Stimulated activated CD4-positive, alpha-beta T cell treated with anti-CD3 and anti-CD28 coated beads, TNF-alpha, amount 100 ng/mL, for 4 hours (primary cell): ENCODE measurements around the gene UGT8.
"Not testable (repeated sequence)": the region's sequence is repeated elsewhere in the genome, so short reads cannot be mapped to it uniquely, and the experiment has no call there.

ENCODE experiments used
- DNase-seq, 3 experiments: peaks; one replicate each; pipeline ENCODE4 v3.0.0-alpha.2; 2020; ENCODE audit warnings: low read depth in 3 of 3

Gene UGT8

DNA sequence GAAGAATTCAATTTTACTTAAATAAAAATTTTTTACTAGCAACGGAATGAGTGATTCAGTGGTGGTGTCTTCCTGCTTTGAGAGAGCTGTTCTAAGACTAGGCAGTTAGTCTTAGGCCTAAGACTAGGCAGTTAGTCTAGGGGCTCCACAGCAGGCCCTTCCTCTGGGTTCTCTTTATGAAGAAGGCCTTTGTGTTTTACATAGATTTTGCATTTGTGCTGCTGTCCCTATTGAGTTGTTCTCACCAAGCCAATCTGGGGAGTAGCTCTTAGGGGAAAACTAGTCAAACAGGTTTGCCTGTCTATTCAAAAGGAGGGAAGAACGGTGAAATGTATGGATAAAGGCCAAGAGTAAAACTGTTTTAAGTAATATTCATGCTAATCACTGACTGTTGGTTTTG, 7.6 kb downstream of the UGT8 start:
- no peak for DNase-seq

DNA sequence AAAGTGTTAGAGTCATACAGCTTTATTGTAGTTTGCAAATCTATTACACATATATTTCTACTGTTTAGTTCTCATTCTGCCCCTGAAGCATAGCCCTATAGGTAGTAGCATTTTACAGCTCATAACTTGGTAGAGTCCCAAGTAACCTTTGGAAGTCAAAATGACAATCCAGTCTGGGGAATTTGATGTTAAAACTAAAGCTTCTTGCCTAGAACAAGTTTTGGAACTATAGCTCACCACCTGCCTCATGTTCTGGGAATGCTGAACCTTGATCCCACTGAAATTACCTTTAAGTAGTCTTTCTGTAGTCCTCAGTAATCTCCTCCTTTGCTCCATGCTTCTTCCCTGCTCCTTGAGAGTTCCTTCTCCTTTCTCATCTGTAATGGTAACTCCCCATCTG, 8.4 kb downstream of the UGT8 start:
- no peak for DNase-seq

DNA sequence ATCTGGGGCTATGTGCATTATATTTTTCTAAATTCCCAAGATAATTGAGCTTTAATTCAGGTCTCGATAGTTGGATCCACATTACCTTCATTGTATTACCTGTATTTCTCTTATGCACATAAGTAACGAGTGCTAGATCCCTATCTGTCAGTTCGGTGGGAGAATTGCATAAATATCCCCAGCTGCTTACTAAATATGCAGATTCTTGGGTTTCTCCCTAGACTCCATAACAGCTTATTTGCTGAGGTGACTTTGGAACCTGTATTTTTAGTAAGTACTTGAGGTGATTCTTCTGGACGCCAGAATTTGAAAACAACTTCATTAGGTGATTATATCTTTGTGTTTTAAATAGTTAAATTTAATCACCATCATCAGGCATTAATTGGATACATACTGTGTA, 15.0 kb downstream of the UGT8 start:
- no peak for DNase-seq

DNA sequence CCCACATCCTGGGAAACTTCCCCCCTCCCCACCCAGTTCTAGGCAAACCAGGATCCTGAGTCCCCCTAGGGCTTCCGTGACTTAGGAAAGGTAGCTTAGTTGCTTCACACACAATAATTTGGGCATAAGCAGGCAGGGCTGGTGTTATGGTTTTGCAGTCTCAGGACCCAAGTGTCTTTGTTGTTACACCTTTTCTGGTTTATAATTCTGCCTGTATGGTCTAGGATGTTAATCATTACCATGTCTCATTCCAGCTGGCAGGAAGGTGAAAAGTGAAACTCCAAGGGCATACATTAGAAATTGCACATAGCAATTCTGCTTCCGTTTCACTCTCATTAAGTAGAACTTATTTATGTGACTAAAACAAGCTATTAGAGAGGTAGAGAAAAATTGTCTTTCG, 16.8 kb downstream of the UGT8 start:
- no peak for DNase-seq

DNA sequence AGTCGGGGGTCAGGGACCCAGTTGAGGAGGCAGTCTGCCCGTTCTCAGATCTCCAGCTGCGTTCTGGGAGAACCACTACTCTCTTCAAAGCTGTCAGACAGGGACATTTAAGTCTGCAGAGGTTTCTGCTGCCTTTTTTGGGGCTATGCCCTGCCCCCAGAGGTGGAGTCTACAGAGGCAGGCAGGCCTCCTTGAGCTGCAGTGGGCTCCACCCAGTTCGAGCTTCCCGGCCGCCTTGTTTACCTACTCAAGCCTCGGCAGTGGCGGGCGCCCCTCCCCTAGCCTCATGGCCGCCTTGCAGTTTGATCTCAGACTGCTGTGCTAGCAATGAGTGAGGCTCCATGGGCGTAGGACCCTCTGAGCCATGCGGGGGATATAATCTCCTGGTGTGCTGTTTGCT, 17.4 kb downstream of the UGT8 start:
- DNase-seq: not testable (repeated sequence)

DNA sequence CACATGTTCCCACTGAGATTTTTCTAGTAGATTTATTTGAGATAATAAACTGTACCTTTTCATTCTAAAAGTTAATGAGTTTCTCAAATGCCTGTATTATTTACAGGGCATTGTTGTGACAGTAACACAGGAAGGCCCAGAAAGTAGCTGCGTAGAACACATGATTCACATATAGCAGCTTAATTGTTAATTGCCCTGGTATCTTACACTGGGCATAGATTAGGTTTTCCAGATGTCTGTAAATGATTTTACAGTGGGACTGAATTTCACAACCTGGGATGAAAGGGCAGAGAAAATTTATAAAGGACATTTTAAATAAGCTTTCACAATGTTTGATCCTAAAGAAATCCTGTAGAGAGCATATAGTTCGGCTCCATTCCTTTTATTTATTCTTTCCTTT, 27.6 kb downstream of the UGT8 start:
- no peak for DNase-seq

DNA sequence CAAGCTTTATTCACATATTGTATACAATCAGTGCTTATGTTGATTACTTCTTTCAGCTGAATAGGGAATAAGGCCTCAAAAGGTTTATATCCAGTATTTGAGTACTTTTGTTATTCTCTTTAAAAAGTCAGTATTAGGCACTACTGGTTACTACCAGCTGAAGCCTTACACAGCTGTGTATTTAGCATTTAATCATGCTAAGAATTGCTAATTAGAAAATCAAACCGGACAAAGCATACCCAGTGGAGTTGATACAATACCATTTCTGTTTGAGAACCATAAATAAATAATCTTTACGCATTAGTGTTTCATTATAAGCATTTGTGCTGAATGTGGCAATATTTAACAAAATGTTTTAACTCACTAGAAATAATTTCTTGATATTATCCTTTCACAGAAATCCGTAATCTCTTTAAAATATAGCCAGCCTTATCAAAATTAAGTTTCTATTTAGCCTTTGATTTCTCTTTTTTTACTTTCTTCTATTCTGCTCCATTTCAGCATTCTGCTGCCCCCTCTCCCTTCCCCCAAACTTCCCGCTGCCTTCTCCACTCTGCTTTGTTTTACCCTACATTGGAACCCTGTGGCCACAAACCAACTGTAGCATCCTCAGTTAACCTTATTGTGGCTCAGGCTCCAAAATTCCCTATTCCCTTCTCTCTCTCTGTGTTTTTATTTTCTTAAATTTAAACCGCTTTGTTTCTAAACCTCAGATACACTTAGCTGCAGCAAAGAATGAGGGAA, 37.8 kb downstream of the UGT8 start:
- DNase-seq: no peak

DNA sequence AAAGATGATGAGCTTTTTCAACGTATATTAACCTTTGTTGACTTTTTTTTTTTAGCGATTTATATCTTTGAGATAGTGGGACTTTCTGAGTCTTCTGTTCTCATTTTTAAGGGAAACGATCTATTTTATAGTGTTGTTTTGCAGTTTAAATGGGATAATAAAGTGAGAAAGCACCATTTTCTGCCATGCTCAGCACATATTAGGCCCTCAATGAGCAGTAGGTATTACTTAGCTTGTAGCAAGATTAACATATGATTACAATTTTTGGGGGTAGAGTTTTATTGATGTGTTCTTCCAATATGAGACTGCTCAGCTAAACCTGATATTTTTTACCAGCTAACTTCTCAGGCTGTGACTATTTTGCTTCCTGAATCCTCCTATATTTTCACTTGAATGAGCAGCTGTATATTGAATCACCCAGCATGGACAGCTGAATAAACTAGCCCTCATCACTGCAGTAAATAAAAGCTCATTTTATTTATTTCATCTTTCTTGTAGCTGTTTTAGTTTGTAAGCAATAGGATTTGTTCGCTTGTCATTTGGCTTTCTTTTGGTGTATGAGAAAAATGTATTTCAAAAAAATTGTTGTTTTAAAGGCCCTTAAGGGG, 43.7 kb downstream of the UGT8 start:
- DNase-seq: no peak

DNA sequence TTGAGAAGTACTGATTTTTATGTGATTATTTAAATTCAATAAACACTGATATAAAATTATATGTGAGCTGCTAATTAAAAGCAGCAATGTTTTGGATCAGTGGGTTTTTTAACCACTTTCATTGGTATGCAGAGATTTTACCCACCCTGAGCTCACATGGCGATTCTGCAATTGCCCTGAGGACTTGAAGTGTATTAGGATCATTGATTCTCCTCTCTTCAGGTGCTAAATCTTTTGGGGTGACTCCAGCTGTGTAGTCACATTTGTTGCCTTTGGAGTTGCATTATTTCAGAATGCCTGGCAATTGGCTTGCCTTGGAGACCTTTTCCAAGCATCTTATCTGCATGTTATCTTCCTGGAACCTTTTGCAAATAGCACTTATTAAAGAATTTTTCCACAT, 51.3 kb downstream of the UGT8 start:
- DNase-seq: no peak

DNA sequence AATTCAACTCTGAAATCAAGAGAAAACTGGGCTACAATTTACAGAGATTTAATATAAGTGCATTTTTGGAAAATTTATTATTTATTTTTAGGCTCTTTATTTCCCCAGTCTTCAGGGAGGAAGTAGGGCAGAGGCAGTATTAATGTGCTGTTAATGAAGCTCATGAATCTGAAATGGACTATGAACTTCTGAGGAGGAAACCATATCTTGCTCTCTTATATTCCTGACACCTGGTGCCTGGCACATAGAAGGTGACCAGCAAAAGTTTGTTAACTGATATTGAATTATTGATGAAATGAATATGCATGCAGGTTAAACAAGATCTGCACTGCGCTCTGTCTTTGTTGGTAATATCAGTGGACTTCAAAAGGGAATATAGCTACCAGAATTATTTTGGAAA, 55.1 kb downstream of the UGT8 start:
- DNase-seq: no peak

DNA sequence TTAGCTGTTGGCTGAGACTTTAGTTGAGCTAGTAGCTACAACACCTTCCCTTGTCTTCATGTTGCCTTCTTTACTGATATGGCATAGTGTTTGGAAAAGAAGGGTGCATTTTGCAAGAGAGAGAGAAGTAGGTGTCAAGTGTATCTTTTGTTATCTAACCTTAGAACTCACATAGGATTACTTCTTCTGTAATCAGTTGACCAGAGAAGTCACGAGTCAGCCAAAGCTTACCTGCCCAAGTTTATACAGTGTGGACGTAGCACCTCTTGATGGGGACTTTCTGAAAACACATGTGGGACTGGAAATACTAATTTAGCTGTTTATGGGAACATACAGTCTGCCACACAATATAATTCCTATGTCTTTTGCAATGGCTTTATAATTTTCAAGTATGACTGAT, 56.0 kb downstream of the UGT8 start:
- DNase-seq: no peak

DNA sequence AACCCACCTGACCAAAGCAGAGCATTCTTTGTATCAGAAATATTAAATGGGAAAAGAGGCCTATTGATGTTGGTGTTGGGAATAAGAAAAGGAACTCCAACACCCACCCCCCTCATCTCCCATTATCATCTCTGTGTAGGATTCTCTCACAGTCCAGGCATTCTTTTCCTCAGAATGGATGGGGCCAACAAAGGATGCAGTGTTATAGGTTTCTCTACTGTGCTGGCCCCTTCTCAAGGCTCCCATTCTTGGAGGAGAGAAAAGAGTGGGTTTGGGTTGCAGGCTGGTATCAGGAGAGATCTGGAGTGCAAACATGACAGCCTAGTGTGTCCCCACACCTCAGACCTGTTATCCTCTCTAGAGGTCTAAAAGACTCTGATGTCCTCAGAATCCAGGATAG, 59.6 kb downstream of the UGT8 start:
- DNase-seq: no peak

DNA sequence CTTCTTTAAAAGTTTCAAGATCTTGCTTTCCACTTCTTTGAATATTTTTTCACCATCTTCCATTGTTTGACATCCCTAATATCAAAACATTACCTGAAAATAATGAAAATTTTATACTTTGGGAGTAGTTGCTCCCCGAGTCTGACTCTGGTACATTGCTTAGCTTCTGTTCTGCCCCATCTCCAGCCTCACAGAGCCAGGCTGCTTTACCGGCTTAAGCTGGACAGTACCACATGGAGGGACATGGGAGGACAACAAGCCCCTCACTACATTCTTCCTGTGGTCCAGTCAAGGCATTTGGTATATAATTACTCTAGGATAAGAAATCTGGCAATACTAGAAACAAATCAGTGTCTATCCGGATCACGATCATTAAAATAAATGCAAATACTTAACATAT, 60.2 kb downstream of the UGT8 start:
- DNase-seq: no peak

DNA sequence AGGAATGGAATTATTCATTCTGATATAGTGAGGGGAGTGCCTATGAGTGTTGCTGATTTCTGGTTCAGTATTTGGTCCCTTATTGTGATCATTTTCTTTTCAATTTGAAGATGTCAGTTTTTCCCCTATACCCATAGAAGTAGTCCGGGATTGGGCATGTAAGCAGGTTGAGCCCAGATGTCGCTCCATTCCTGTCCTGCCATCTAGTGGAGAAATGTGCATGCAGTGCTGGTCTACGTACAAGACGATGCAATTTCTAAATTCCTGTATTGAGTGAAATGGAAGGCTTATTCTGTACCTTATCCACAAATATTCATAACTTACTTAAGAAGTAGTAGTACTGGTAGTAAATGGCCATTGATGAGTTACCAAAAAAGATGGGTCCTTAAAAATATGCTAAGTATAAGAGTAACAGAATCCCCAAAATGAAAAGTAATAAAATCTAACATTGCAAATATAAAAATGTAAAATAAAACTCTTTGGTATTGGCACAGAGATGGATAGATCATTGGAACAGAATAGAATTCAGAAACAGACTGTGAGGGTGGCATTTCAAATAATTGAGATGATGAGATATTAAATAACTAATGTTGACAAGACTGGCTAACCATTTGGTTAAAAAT, 60.9 kb downstream of the UGT8 start:
- DNase-seq: no peak

DNA sequence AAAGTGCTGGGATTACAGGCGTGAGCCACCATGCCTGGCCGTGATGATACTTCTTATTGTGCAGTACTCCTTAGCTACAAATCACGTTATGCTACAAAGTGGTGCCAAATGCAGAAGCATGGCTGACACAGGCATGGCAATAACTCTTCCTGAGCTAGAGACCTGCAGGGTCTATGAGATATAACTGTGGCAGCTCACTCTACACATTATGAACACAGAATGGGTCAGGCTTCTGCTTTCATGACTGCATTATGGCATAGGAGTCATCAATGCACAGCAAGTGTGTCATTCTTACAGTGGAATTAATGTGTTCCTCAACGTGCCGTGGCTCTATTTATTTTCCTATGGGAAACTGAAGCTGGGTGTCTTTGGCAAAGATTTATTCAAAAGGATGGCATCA, 64.5 kb downstream of the UGT8 start:
- DNase-seq: no peak

DNA sequence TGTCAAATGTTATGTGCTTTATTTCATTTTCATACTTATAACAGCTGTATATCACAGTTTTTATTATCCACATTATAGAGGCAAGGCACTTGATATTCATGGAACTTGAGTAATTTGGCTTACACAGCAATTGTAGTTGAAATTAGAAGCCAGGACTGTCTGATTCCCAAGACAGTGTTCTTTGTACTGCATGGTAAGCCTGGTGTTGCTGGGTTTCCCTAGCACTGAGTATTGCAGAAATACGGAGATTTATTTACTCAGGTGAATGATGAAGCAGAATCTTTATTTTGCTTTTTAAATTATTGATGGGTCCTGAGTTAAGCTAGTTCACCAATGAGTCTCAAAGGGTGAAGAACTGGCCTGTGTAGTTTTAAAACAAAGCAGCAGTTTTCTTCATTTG, 70.0 kb downstream of the UGT8 start:
- DNase-seq: no peak

DNA sequence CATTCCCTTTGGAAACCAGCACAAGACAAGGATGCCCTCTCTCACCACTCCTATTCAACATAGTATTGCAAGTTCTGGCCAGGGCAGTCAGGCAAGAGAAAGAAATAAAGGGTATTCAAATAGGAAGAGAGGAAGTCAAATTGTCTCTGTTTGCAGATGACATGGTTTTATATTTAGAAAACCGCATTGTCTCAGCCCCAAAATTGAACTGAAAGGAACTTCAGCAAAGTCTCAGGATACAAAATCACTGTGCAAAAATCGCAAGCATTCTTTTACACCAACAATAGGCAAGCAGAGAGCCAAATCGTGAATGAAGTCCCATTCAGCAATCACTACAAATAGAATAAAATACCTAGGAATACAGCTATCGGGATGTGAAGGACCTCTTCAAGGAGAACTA, 72.1 kb downstream of the UGT8 start:
- not testable (repeated sequence) for DNase-seq

DNA sequence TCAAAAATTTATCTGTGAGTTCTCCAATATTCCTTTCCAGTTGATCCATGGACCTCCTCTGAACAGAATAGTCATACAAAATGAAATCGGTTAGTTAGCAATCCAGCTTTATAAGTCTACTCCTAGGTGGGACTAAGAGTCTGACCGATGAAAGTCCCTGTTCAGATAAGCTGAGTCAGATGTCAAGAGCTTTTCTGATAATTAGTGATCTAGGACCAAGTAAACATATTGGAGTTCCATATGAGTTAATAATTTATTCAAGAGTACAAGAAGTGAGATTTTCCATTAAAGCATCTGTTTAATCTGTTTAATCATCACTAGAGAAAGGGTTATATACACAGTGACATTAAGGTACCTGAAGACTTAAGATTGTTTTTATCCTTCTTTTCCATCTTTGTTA, 74.7 kb downstream of the UGT8 start:
- DNase-seq: no peak

DNA sequence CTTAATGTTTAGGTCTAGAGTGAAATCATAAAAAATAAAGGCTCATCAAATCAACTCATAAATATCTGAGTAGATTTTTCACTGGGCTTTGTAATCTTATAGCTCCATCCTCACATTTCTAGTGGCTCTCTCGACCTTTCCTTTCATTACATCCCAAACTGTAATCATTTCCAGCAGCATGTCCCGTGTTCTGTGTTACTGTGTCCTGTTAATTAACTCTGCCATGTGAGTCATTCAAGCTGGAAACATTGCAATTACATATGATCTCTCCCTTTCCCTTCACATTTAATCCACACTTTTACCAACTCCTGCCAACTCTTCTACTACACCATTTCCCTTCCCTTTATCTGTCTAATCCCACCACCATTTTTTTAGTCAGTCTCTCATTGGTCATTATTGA, 75.5 kb downstream of the UGT8 start:
- DNase-seq: no peak

DNA sequence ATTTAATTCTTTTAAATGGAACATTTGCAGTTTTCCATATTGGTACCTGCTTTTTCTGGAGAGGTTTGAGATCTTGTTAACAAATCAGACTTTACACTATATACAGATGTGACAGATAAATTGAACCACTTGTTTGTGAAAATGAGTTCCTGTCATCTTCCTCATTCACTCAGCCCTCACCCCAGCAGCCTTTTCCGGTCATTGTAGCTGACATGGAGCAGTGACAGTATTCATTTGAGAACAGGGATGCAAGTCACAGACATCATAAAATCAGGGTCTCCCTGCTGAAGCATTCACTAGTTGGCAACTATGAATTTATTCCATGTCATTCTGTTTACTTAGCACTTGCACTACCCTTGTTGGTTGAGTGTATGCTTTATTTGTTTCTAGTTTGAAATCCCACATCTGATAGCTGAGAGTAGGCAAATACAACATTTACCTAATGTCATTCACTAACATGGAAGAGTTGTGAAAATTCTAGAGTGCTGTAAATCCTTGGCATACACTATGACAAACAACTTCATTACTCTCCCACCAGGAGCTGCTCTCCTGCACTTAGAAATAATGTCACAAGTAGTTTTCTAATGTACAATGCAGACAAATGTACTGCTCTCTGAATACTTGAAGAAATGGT, 78.9 kb downstream of the UGT8 start:
- DNase-seq: no peak

DNA sequence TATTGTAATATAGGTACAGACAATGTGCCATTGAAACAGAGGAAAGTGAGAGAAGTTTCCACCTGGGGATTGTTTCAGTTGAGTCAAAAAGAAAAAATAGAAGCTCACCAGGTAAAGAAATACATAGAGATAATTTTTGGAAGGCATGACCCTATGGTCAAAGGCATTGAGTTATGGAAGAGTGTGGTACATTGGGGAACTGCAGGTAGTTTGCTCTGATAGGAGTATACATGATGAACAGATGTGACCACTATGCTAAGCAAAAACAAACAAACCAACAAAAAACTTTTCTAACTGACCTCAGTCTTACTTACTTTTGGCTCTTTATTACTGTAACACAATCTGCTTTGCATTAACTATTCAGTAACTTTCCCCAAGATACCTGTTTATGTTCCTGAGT, 85.9 kb downstream of the UGT8 start:
- DNase-seq: no peak

DNA sequence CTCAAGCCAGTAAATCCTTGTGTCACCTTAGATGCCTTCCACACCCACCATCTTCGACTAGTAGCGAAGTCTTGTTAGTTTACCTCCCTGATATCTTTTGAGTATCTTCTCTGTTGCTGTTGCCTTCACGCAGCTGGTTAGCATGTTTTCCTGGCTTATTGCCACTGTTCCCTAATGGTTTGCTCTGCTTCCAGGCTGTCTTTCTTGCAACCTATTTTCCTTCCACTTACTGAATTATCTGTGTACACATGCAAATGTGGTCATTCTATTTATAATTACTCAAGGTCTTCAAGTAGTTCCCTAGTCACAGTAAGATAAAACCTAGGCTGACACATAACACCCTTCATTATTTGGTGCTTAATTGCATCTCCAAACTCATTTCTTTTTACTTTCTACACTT, 89.5 kb downstream of the UGT8 start:
- no peak for DNase-seq

DNA sequence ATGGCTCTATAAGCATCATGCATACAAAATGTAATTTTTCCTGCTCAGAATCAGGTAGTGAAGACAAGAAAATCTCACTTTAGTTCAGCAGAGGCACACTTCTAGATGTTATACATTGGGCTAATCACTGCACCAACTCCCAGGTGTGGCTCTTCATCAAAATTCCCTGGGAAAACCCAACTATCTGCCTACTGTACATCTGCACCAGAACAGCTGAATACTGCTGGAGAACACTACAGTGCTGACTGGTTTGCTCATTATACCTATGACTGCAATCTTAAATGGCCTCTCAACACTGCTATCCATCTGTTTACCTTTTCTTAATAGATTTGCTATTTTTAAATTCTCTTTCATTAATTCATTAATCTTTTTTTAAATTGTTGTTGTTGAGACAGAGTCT, 92.0 kb downstream of the UGT8 start:
- no peak for DNase-seq
